A673 (cell line): Measurements from ENCODE around the gene BRAT1.

ENCODE experiments used
- CTCF ChIP-seq: fragments of 300-800, 200-600 bp; sonication (generic); conservative IDR thresholded peaks from 2 replicates; pipeline ENCODE4 v1.5.1; 2017; ENCODE audit warnings: low read depth, mild to moderate bottlenecking, antibody characterized with exemption, low read length, moderate library complexity, mixed read lengths
- EZH2 ChIP-seq: fragments of 200-600 bp; sonication (generic); IDR thresholded peaks from 2 replicates; pipeline ENCODE4 v1.6.1; 2017; ENCODE audit warnings: borderline replicate concordance, low read depth, mild to moderate bottlenecking, mixed read lengths, antibody characterized with exemption, low read length; ENCODE audit not compliant: poor library complexity, severe bottlenecking

GRCh38 chr7:2586326-2587020 lies 31.1 kb upstream of the BRAT1 start:
- TF ChIP-seq CTCF, result no peak
- no peak for TF ChIP-seq EZH2
